ENCODE data around the gene CCDC57.

The CCDC57 gene

DNA sequence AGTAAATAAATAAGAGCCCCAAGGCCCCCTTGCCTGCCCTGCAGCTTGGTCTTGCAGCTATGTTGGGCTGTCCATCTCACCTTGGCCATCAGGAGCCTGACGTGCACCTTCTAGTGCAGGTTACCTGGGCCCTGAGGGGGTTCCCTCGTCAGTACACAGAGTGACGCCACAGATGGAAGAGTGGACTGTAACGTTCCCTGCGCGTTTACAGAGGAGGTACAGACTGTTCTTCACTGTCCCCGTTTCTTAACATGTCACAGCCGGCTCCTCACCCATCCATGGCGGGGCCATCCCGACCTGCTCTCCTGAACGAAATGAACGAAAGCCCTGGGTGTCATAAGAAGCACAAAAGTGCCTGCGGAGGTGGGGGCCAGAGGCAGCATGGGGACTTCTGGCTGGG lies 98.7 kb downstream of the CCDC57 start:
- TF ChIP-seq FOXP2 (optimal IDR thresholded peaks at IDR 0.05; ENCODE audit: borderline replicate concordance, extremely low read depth, extremely low read length, insufficient read depth) = no peak
- no peak for TF ChIP-seq SIN3A (IDR thresholded peaks at IDR 0.05; ENCODE audit: borderline replicate concordance, insufficient read depth, low read length)
- TF ChIP-seq, protein P1, sequence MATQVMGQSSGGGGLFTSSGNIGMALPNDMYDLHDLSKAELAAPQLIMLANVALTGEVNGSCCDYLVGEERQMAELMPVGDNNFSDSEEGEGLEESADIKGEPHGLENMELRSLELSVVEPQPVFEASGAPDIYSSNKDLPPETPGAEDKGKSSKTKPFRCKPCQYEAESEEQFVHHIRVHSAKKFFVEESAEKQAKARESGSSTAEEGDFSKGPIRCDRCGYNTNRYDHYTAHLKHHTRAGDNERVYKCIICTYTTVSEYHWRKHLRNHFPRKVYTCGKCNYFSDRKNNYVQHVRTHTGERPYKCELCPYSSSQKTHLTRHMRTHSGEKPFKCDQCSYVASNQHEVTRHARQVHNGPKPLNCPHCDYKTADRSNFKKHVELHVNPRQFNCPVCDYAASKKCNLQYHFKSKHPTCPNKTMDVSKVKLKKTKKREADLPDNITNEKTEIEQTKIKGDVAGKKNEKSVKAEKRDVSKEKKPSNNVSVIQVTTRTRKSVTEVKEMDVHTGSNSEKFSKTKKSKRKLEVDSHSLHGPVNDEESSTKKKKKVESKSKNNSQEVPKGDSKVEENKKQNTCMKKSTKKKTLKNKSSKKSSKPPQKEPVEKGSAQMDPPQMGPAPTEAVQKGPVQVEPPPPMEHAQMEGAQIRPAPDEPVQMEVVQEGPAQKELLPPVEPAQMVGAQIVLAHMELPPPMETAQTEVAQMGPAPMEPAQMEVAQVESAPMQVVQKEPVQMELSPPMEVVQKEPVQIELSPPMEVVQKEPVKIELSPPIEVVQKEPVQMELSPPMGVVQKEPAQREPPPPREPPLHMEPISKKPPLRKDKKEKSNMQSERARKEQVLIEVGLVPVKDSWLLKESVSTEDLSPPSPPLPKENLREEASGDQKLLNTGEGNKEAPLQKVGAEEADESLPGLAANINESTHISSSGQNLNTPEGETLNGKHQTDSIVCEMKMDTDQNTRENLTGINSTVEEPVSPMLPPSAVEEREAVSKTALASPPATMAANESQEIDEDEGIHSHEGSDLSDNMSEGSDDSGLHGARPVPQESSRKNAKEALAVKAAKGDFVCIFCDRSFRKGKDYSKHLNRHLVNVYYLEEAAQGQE (IDR thresholded peaks at IDR 0.05; ENCODE audit: insufficient read depth in 1 of 2, low read depth in 2 of 2, low read length in 2 of 2) = no peak
- TF ChIP-seq TAF1 (IDR thresholded peaks at IDR 0.05; ENCODE audit: borderline replicate concordance, insufficient read depth, low read length) = no peak
- no peak for TF ChIP-seq POLR2AphosphoS5 (IDR thresholded peaks at IDR 0.05; ENCODE audit: low read depth, low read length)

DNA sequence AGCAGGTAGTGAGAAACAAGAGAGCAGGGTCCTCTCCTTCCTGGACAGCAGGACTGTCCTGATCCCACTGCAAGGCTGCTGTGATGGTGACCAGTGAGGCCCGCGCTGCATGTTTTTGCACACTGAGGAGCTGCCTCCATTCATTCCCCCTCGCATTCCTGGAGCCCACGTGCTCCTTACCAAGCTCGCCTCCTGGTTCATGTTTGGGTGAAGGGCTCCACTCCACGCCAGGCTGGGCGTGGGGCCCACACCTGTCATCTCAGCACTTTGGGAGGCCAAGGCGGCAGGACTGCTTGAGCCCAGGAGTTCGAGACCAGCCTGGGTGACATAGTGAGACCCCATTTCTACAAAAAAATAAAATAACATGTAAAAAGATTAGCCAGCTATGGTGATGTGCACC lies 99.2 kb downstream of the CCDC57 start:
- no peak for TF ChIP-seq FOXP2 (optimal IDR thresholded peaks at IDR 0.05; ENCODE audit: borderline replicate concordance, extremely low read depth, extremely low read length, insufficient read depth)
- no peak for TF ChIP-seq SIN3A (IDR thresholded peaks at IDR 0.05; ENCODE audit: borderline replicate concordance, insufficient read depth, low read length)
- TF ChIP-seq, protein P1 (IDR thresholded peaks at IDR 0.05; ENCODE audit: insufficient read depth in 1 of 2, low read depth in 2 of 2, low read length in 2 of 2) = no peak
- TF ChIP-seq TAF1 (IDR thresholded peaks at IDR 0.05; ENCODE audit: borderline replicate concordance, insufficient read depth, low read length) = no peak
- no peak for TF ChIP-seq POLR2AphosphoS5 (IDR thresholded peaks at IDR 0.05; ENCODE audit: low read depth, low read length)

DNA sequence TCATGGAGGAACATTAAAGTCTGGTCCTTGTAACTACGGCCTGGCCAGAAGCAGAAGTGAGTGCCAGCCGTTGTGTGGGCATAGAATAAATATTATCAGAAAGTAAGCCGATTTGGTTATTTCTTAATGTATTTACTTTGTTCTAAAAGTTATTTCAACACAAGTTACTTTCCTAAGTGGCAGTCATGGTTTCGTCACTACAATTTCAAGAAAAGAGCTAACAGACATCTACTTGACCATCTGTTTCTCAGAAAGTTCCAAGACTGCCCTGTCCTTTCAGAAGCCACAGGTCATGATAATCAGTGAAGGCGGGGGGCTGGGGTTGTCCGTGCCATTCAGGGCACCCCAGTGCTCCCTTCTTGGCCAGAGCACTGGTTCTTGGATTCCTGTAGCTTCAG lies 99.7 kb downstream of the CCDC57 start:
- TF ChIP-seq TAF1 (IDR thresholded peaks at IDR 0.05; ENCODE audit: borderline replicate concordance, insufficient read depth, low read length) (no peak), FOXP2 (optimal IDR thresholded peaks at IDR 0.05; ENCODE audit: borderline replicate concordance, extremely low read depth, extremely low read length, insufficient read depth) (no peak)
- TF ChIP-seq, protein P1 (IDR thresholded peaks at IDR 0.05; ENCODE audit: insufficient read depth in 1 of 2, low read depth in 2 of 2, low read length in 2 of 2) = no peak

DNA sequence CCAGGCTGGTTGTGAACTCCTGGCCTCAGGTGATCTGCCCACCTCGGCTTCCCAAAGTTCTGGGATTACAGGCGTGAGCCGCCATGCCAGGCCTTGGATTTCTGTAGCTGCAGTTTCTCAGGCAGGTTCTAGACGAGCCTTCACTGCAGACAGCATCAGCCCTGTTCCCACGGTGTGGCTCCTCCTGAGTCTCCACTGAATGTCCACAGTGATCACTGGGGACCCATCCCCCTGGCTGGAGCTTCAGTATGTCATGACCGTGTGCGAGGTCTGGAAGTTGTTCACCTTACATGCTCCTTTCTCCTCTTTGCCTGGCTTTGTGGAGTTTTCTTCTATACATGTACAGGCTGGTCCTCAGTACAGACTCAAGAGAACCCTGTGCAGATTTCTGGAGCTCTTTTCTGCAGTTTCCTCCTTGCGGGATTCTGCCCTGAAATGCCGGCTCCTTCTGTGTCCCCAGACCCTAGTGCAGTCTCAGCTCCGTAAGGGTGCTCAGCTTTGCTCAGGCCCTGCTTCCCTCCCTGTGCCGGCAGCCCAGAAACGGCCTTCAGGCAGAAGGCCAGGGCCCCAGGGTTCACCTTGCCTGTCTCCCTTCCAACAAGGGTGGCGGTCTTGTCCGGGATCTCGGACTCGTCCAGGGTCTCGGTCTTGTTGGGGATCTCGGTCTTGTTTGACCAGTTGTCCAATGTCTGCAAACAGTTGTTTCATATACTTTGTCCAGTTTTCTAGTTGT lies 100.3 kb downstream of the CCDC57 start:
- no peak for TF ChIP-seq FOXP2 (optimal IDR thresholded peaks at IDR 0.05; ENCODE audit: borderline replicate concordance, extremely low read depth, extremely low read length, insufficient read depth)
- TF ChIP-seq POLR2AphosphoS5 (IDR thresholded peaks at IDR 0.05; ENCODE audit: low read depth, low read length) = no peak
- TF ChIP-seq TAF1 (IDR thresholded peaks at IDR 0.05; ENCODE audit: borderline replicate concordance, insufficient read depth, low read length) = no peak
- TF ChIP-seq, protein P1 (IDR thresholded peaks at IDR 0.05; ENCODE audit: insufficient read depth in 1 of 2, low read depth in 2 of 2, low read length in 2 of 2) = no peak

DNA sequence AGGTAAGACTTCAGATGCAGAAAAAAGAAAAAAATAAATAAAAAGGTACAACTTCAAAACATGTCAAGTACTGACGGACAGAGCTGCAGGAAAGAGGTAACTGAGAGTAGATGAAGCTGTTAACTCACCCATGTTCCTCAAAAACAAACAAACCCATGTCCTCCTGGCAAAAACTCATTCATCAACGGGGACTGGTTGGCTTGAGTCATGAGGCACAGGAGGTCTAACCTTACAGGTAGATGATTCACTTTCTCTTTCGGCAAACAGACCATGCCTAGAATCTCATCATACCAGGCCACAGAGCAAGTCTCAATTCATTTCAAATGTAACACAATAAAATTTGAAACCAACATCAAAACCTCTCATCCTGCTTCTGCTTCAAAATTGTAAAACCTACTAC lies 102.3 kb downstream of the CCDC57 start:
- no peak for TF ChIP-seq POLR2AphosphoS5 (IDR thresholded peaks at IDR 0.05; ENCODE audit: low read depth, low read length)
- no peak for TF ChIP-seq FOXP2 (optimal IDR thresholded peaks at IDR 0.05; ENCODE audit: borderline replicate concordance, extremely low read depth, extremely low read length, insufficient read depth)
- TF ChIP-seq SIN3A (IDR thresholded peaks at IDR 0.05; ENCODE audit: borderline replicate concordance, insufficient read depth, low read length) = no peak
- no peak for TF ChIP-seq TAF1 (IDR thresholded peaks at IDR 0.05; ENCODE audit: borderline replicate concordance, insufficient read depth, low read length)
- TF ChIP-seq, protein P1 (IDR thresholded peaks at IDR 0.05; ENCODE audit: insufficient read depth in 1 of 2, low read depth in 2 of 2, low read length in 2 of 2) = no peak

Measured in PFSK-1 (cell line).